Karpas-422 (cell line): ENCODE data around the gene INO80D. TPM values are rescaled to one million over a fixed set of nuclear protein-coding genes. Genes with fewer than 3 reads are reported as not detected.
"Not testable (repeated sequence)": the region's sequence is repeated elsewhere in the genome, so short reads cannot be mapped to it uniquely, and the experiment has no call there.

Experiments used
- DNase-seq: peaks from one replicate; pipeline ENCODE4 v3.0.0-alpha.2; 2015
- H2AFZ ChIP-seq: fragments of 200-600 bp; sonication (generic); 2 replicates; pipeline ENCODE4 v1.6.1; 2014; ENCODE audit warnings: antibody characterized with exemption, low read length, mixed read lengths
- H3K27ac ChIP-seq: fragments of 200-600 bp; sonication (generic); 2 replicates; pipeline ENCODE4 v1.5.1; 2014; ENCODE audit warnings: mild to moderate bottlenecking, low read length, moderate library complexity
- H3K27me3 ChIP-seq: fragments of 200-600 bp; sonication (generic); 2 replicates; pipeline ENCODE4 v1.6.1; 2014; ENCODE audit warnings: low read length, mixed read lengths
- H3K36me3 ChIP-seq: fragments of 200-600 bp; sonication (generic); 2 replicates; pipeline ENCODE4 v1.6.1; 2014; ENCODE audit warnings: low read length, mixed read lengths; ENCODE audit not compliant: insufficient read depth
- H3K4me1 ChIP-seq: fragments of 200-600 bp; sonication (generic); 2 replicates; pipeline ENCODE4 v1.6.1; 2014; ENCODE audit warnings: mild to moderate bottlenecking, low read length, mixed read lengths
- H3K4me2 ChIP-seq: fragments of 200-600 bp; sonication (generic); 2 replicates; pipeline ENCODE4 v1.6.1; 2014; ENCODE audit warnings: low read length, low read depth, mild to moderate bottlenecking; ENCODE audit not compliant: poor library complexity, severe bottlenecking
- H3K4me3 ChIP-seq: fragments of 200-600 bp; sonication (generic); 2 replicates; pipeline ENCODE4 v1.5.1; 2014; ENCODE audit warnings: mild to moderate bottlenecking, antibody characterized with exemption, low read length, mixed read lengths
- H3K79me2 ChIP-seq: fragments of 200-600 bp; sonication (generic); 2 replicates; pipeline ENCODE4 v1.6.1; 2014; ENCODE audit warnings: mild to moderate bottlenecking, low read length, mixed read lengths
- H3K9ac ChIP-seq: fragments of 200-600 bp; sonication (generic); 2 replicates; pipeline ENCODE4 v1.6.0; 2014; ENCODE audit warnings: low read length
- H3K9me2 ChIP-seq: fragments of 200-600 bp; sonication (generic), shearing (Covaris generic); replicated peaks from 2 replicates; pipeline ENCODE4 v1.6.0; 2014; ENCODE audit warnings: mild to moderate bottlenecking, low read length, moderate library complexity; ENCODE audit not compliant: insufficient read depth
- H3K9me3 ChIP-seq: fragments of 300-700, 200-600 bp; sonication (generic); 2 replicates; pipeline ENCODE4 v1.6.1; 2014; ENCODE audit warnings: low read length, mixed read lengths
- H4K20me1 ChIP-seq: fragments of 200-600 bp; sonication (generic); 2 replicates; pipeline ENCODE4 v1.6.1; 2014; ENCODE audit warnings: mild to moderate bottlenecking, antibody characterized with exemption, low read length, low read depth; ENCODE audit not compliant: insufficient read depth
- total RNA-seq: library from RNA; depleted of rRNA; stranded (reverse); fragments of >200 nt; shearing (Covaris generic); gene quantifications from 2 replicates; pipeline ENCODE4 v1.2.3, GENCODE V29; 2014; ENCODE audit warnings: low replicate concordance

INO80D gene
- total RNA-seq, 1 experiment from 2014 or later = 14.8 TPM

GRCh38 chr2:206062724-206063123 is 23.2 kb downstream of the INO80D start:
- Histone ChIP-seq H2AFZ (no peak overlapping the region), H3K4me1 (peaks cover 5% of the 10 kb centered on the region; the same call in 1 of the 2 replicates), H3K9me2 (no peaks in the 10 kb centered on the region), H3K4me2 (no peak overlapping the region), H3K4me3 (no peak overlapping the region), H3K9me3 (no peaks in the 10 kb centered on the region), H3K27ac (no peak overlapping the region), H3K27me3 (no peaks in the 10 kb centered on the region), H4K20me1 (no peaks in the 10 kb centered on the region), H3K79me2 (peaks cover 71% of the 10 kb centered on the region), H3K36me3 (peaks cover 20% of the 10 kb centered on the region; the same call in 1 of the 2 replicates), H3K9ac (no peak overlapping the region)
- no peak for DNase-seq

GRCh38 chr2:206056286-206056685 is 29.7 kb downstream of the INO80D start:
- peaks cover 60% of the 10 kb centered on the region for H3K79me2 ChIP-seq
- peaks cover 17% of the 10 kb centered on the region for H3K36me3 ChIP-seq
- H3K9me3 ChIP-seq = no peaks in the 10 kb centered on the region
- no peak overlapping the region for H3K4me3 ChIP-seq
- no peak for DNase-seq
- no peak overlapping the region for H3K4me2 ChIP-seq
- H3K27ac ChIP-seq = no peak overlapping the region
- no peaks in the 10 kb centered on the region for H3K27me3 ChIP-seq
- no peak overlapping the region for H2AFZ ChIP-seq
- H3K9ac ChIP-seq = no peak overlapping the region
- no peaks in the 10 kb centered on the region for H3K9me2 ChIP-seq
- H3K4me1 ChIP-seq = peaks cover 17% of the 10 kb centered on the region
- H4K20me1 ChIP-seq = no peaks in the 10 kb centered on the region

GRCh38 chr2:206054952-206055351 is 31.0 kb downstream of the INO80D start:
- no peak overlapping the region for H2AFZ ChIP-seq
- peaks cover 59% of the 10 kb centered on the region for H3K79me2 ChIP-seq
- H3K4me2 ChIP-seq = peak overlapping the region; percentile 27
- H3K9ac ChIP-seq = no peak overlapping the region
- no peak overlapping the region for H3K27ac ChIP-seq
- H3K4me3 ChIP-seq = no peak overlapping the region
- peaks cover 17% of the 10 kb centered on the region for H3K4me1 ChIP-seq
- H3K9me2 ChIP-seq = no peaks in the 10 kb centered on the region
- peak; percentile 52 for DNase-seq
- no peaks in the 10 kb centered on the region for H4K20me1 ChIP-seq
- H3K36me3 ChIP-seq = peaks cover 17% of the 10 kb centered on the region
- no peaks in the 10 kb centered on the region for H3K9me3 ChIP-seq
- no peaks in the 10 kb centered on the region for H3K27me3 ChIP-seq

- peaks cover 64% of the 10 kb centered on the region for H3K79me2 ChIP-seq
- no peaks in the 10 kb centered on the region for H3K27me3 ChIP-seq
- H3K36me3 ChIP-seq = peaks cover 16% of the 10 kb centered on the region
Observed at GRCh38 chr2:206051912-206052311, 34.1 kb downstream of the INO80D start.

GRCh38 chr2:206049392-206049791 is 36.6 kb downstream of the INO80D start:
- Histone ChIP-seq H3K4me1 (no peaks in the 10 kb centered on the region), H3K27ac (no peak overlapping the region), H3K4me3 (no peak overlapping the region), H3K9ac (no peak overlapping the region), H4K20me1 (no peaks in the 10 kb centered on the region), H3K9me3 (no peaks in the 10 kb centered on the region), H3K4me2 (no peak overlapping the region), H3K27me3 (no peaks in the 10 kb centered on the region), H3K9me2 (no peaks in the 10 kb centered on the region), H3K36me3 (peaks cover 18% of the 10 kb centered on the region; the same call in 1 of the 2 replicates), H2AFZ (no peak overlapping the region), H3K79me2 (peaks cover 54% of the 10 kb centered on the region)
- no peak for DNase-seq

More at GRCh38 chr2:206051912-206052311, 34.1 kb downstream of the INO80D start:
- H3K9ac ChIP-seq = no peak overlapping the region
- no peak overlapping the region for H3K4me2 ChIP-seq
- no peak overlapping the region for H3K27ac ChIP-seq
- H2AFZ ChIP-seq = no peak overlapping the region
- H3K9me2 ChIP-seq = no peaks in the 10 kb centered on the region
- no peak overlapping the region for H3K4me3 ChIP-seq
- no peak for DNase-seq
- H3K4me1 ChIP-seq = peaks cover 17% of the 10 kb centered on the region
- H3K9me3 ChIP-seq = no peaks in the 10 kb centered on the region
- H4K20me1 ChIP-seq = no peaks in the 10 kb centered on the region

GRCh38 chr2:206045251-206045650 is 40.7 kb downstream of the INO80D start:
- H3K27ac ChIP-seq = no peak overlapping the region
- no peak overlapping the region for H3K4me3 ChIP-seq
- no peak overlapping the region for H2AFZ ChIP-seq
- no peak overlapping the region for H3K4me2 ChIP-seq
- H3K9me3 ChIP-seq = no peaks in the 10 kb centered on the region
- H3K9ac ChIP-seq = no peak overlapping the region
- H3K4me1 ChIP-seq = no peaks in the 10 kb centered on the region
- H3K27me3 ChIP-seq = no peaks in the 10 kb centered on the region
- peaks cover 55% of the 10 kb centered on the region for H3K79me2 ChIP-seq
- DNase-seq = no peak
- H4K20me1 ChIP-seq = no peaks in the 10 kb centered on the region
- H3K36me3 ChIP-seq = peaks cover 22% of the 10 kb centered on the region; the same call in 1 of the 2 replicates
- H3K9me2 ChIP-seq = no peaks in the 10 kb centered on the region

- Histone ChIP-seq H4K20me1 (no peaks in the 10 kb centered on the region), H3K27me3 (no peaks in the 10 kb centered on the region), H3K79me2 (peaks cover 68% of the 10 kb centered on the region), H3K36me3 (peaks cover 17% of the 10 kb centered on the region; the same call in 1 of the 2 replicates), H3K27ac (no peak overlapping the region), H3K9me2 (no peaks in the 10 kb centered on the region), H3K9me3 (no peaks in the 10 kb centered on the region), H3K9ac (no peak overlapping the region), H2AFZ (no peak overlapping the region), H3K4me2 (no peak overlapping the region), H3K4me3 (no peak overlapping the region), H3K4me1 (no peaks in the 10 kb centered on the region)
- no peak for DNase-seq
Observed at GRCh38 chr2:206040525-206040924, 45.4 kb downstream of the INO80D start.

- not testable (repeated sequence) for H3K9me2 ChIP-seq, H3K36me3 ChIP-seq, H3K4me2 ChIP-seq, H3K27me3 ChIP-seq, DNase-seq, H3K9ac ChIP-seq, H3K4me3 ChIP-seq, H3K4me1 ChIP-seq, H3K27ac ChIP-seq, H3K9me3 ChIP-seq, H4K20me1 ChIP-seq, H2AFZ ChIP-seq
- peaks cover 78% of the 10 kb centered on the region for H3K79me2 ChIP-seq
Observed at GRCh38 chr2:206035393-206035792, 50.6 kb downstream of the INO80D start.

- H3K27me3 ChIP-seq, H4K20me1 ChIP-seq, H3K4me2 ChIP-seq, DNase-seq, H3K9ac ChIP-seq, H3K27ac ChIP-seq, H3K36me3 ChIP-seq, H2AFZ ChIP-seq, H3K4me1 ChIP-seq, H3K9me2 ChIP-seq, H3K4me3 ChIP-seq, H3K9me3 ChIP-seq: not testable (repeated sequence)
- H3K79me2 ChIP-seq = peaks cover 84% of the 10 kb centered on the region
Observed at GRCh38 chr2:206033452-206033851, 52.5 kb downstream of the INO80D start.
